GM12878 (cell line): Measurements from ENCODE around the gene H6PD. TPM values are rescaled to one million over a fixed set of nuclear protein-coding genes. Genes with fewer than 3 reads are reported as not detected.

Source experiments
- ATAC-seq: fragments of 200-7000 bp; cut with Tn5 transposase; 3 replicates; pipeline ENCODE4 v1.9.1; 2020; ENCODE audit warnings: mild to moderate bottlenecking, moderate library complexity
- BruUV-seq: library from RNA; stranded (reverse); fragments of 400-500 nt; replicated peaks from 2 replicates; lab custom pipeline; 2021; lab: Mats Ljungman, UMichigan
- CTCF ChIA-PET: fragments of 300-600 bp; sonication (Branson Sonifier 250); formaldehyde crosslinking; extraction: SDS; loops from one replicate; lab custom pipeline; 2021; ENCODE audit warnings: inconsistent platforms; lab: Yijun Ruan, JAX
- POLR2A ChIA-PET: fragments of 350-600 bp; formaldehyde crosslinking; extraction: SDS; loops from one replicate; lab custom pipeline; 2021; ENCODE audit warnings: inconsistent platforms; lab: Charles Lee
- RAD21 ChIA-PET: fragments of 300-600 bp; sonication (Branson Sonifier 250); formaldehyde crosslinking; loops from one replicate; lab custom pipeline; 2023; ENCODE audit warnings: antibody characterized with exemption; ENCODE audit not compliant: unreplicated experiment; lab: Charles Lee
- SMC1A ChIA-PET: fragments of 300-600 bp; sonication (Branson Sonifier 250); formaldehyde crosslinking; loops from one replicate; lab custom pipeline; 2023; ENCODE audit not compliant: unreplicated experiment, uncharacterized antibody; lab: Charles Lee
- DNase-seq: peaks from one replicate; pipeline ENCODE4 v3.0.0-alpha.2; 2011; ENCODE audit warnings: low read depth, low spot score
- FAIRE-seq: peaks from 3 replicates; lab custom pipeline; 2011; peaks lifted over from hg19 to GRCh38; lab: Jason Lieb, UNC
- H2AFZ ChIP-seq: 2 replicates; pipeline ENCODE4 v1.6.0; 2011; ENCODE audit warnings: low read depth, low read length, control low read depth; ENCODE audit not compliant: control insufficient read depth
- H3K27ac ChIP-seq: 2 replicates; pipeline ENCODE4 v1.5.1; 2011; ENCODE audit warnings: control low read depth; ENCODE audit not compliant: control insufficient read depth, insufficient read depth
- H3K27me3 ChIP-seq, 2 experiments: replicated peaks in 1 of 2; 2 replicates each; pipeline versions ENCODE4 v1.6.0 to v1.6.1; 2011; ENCODE audit warnings: low read length in 1 of 2; ENCODE audit not compliant: control insufficient read depth in 2 of 2, insufficient read depth in 2 of 2
- H3K36me3 ChIP-seq, 2 experiments: 2 replicates each; pipeline ENCODE4 v1.5.1; 2011; ENCODE audit warnings: low read length in 1 of 2; ENCODE audit not compliant: control insufficient read depth in 2 of 2, insufficient read depth in 2 of 2
- H3K4me1 ChIP-seq: 2 replicates; pipeline ENCODE4 v1.6.1; 2011; ENCODE audit warnings: mild to moderate bottlenecking, low read length, moderate library complexity, mixed read lengths; ENCODE audit not compliant: control insufficient read depth, insufficient read depth
- H3K4me2 ChIP-seq: 2 replicates; pipeline ENCODE4 v1.6.0; 2011; ENCODE audit warnings: control low read depth; ENCODE audit not compliant: control insufficient read depth, insufficient read depth
- H3K4me3 ChIP-seq: fragments of 200-600 bp; sonication (generic); 2 replicates; pipeline ENCODE4 v1.5.1; 2016
- H3K79me2 ChIP-seq: 2 replicates; pipeline ENCODE4 v1.6.0; 2011; ENCODE audit warnings: low read length; ENCODE audit not compliant: control insufficient read depth, insufficient read depth
- H3K9ac ChIP-seq: 2 replicates; pipeline ENCODE4 v1.8.0; 2011; ENCODE audit warnings: low read length, control low read depth, mixed read lengths; ENCODE audit not compliant: control insufficient read depth, insufficient read depth
- H3K9me3 ChIP-seq: replicated peaks from 3 replicates; pipeline ENCODE4 v1.5.1; 2011; ENCODE audit warnings: mild to moderate bottlenecking, low read length; ENCODE audit not compliant: control insufficient read depth, insufficient read depth
- H4K20me1 ChIP-seq: 2 replicates; pipeline ENCODE4 v1.6.0; 2011; ENCODE audit not compliant: control insufficient read depth, insufficient read depth
- CHD2 ChIP-seq: IDR thresholded peaks from 2 replicates; pipeline ENCODE4 v1.6.1; 2011; ENCODE audit warnings: low read depth, low read length, improper control_type of control experiment, borderline replicate concordance
- ESRRA ChIP-seq: IDR thresholded peaks from 2 replicates; pipeline ENCODE4 v1.6.1; 2012; ENCODE audit warnings: mild to moderate bottlenecking, low read length, improper control_type of control experiment
- HCFC1 ChIP-seq: fragments of 150-350 bp; IDR thresholded peaks from 2 replicates; pipeline ENCODE4 v1.6.1; 2014; ENCODE audit warnings: low read length
- KAT2A ChIP-seq: conservative IDR thresholded peaks from 2 replicates; pipeline ENCODE4 v1.6.1; 2011; ENCODE audit warnings: low read depth, low read length; ENCODE audit not compliant: control insufficient read depth
- NBN ChIP-seq: fragments of 450-650 bp; IDR thresholded peaks from 2 replicates; pipeline ENCODE4 v1.6.1; 2016
- RAD51 ChIP-seq: fragments of 450-650 bp; IDR thresholded peaks from 2 replicates; pipeline ENCODE4 v1.6.1; 2016; ENCODE audit warnings: moderate library complexity, mild to moderate bottlenecking, inconsistent platforms
- REST ChIP-seq: IDR thresholded peaks from 2 replicates; pipeline ENCODE4 v1.6.1; 2012; ENCODE audit warnings: mild to moderate bottlenecking, low read depth, low read length
- SREBF1 ChIP-seq: IDR thresholded peaks from 2 replicates; pipeline ENCODE4 v1.6.1; 2012; ENCODE audit warnings: mild to moderate bottlenecking, low read length
- TCF7 ChIP-seq: IDR thresholded peaks from 2 replicates; pipeline ENCODE4 v1.6.1; 2014; ENCODE audit warnings: antibody characterized with exemption, borderline replicate concordance
- ZBTB11 ChIP-seq: fragments of 450-650 bp; formaldehyde crosslinking; IDR thresholded peaks from 2 replicates; pipeline ENCODE4 v1.5.0; 2022; ENCODE audit warnings: mild to moderate bottlenecking, missing genetic modification characterization
- ZNF622 ChIP-seq: fragments of 450-650 bp; IDR thresholded peaks from 2 replicates; pipeline ENCODE4 v1.6.1; 2017; ENCODE audit warnings: mild to moderate bottlenecking, inconsistent platforms
- WGBS: methylation state at CpG from one replicate; pipeline ENCODE4 v1.1.6; 2016; ENCODE audit warnings: low lambda C conversion rate; ENCODE audit not compliant: insufficient replicate concordance, insufficient coverage; ENCODE audit errors: missing lambda C conversion rate; 5-methylcytosine and 5-hydroxymethylcytosine counted together
- in situ Hi-C: fragments of 300-500 bp; cut with MboI; formaldehyde crosslinking; loops from 9 replicates; pipeline ENCODE4 v1.14.3; 2018; ENCODE audit warnings: mixed read lengths
- intact Hi-C: fragments of 100-400 bp; cut with micrococcal nuclease; formaldehyde crosslinking; loops from one replicate; pipeline ENCODE4 v1.14.2; 2022; ENCODE audit not compliant: unreplicated experiment
- polyA plus RNA-seq, 11 experiments: library from polyadenylated mRNA; depleted of rRNA in 4 of 11; unstranded in 6 of 11; stranded (reverse) in 5 of 11; fragments of >200 nt; fragmentation: Nextera tagmentation in 4 of 11; fragmentation: Illumina TruSeq in 1 of 11; extraction: Ambion mirVana in 4 of 11; extraction: Trizol in 1 of 11; gene quantifications; 1 replicate in 1 of 11; 2 replicates in 10 of 11; pipeline versions ENCODE4 v1.2.1 to v1.2.3, GENCODE V29; 2011 to 2016; ENCODE audit warnings: inconsistent platforms in 2 of 11, missing spikeins in 2 of 11, low read depth in 1 of 11
- total RNA-seq, 4 experiments: library from RNA; depleted of rRNA in 3 of 4; stranded (reverse); fragments of >200 nt in 3 of 4; fragmentation: Illumina TruSeq in 1 of 4; extraction: Trizol in 1 of 4; gene quantifications; 2 replicates each; pipeline versions ENCODE4 v1.2.1 to v1.2.3, GENCODE V29; 2013 to 2021
- TF ChIP-seq, protein P1 (sequence below): fragments of 450-650 bp; IDR thresholded peaks from 2 replicates; pipeline ENCODE4 v1.6.1; 2017; ENCODE audit warnings: mild to moderate bottlenecking, moderate library complexity

Gene H6PD
- total and polyA plus RNA-seq, 10 of the 15 experiments (the other 5 are each of a cell fraction or from before 2014, with no cell fraction given), result 1.2 to 20.7 (median 7.7) TPM

DNA sequence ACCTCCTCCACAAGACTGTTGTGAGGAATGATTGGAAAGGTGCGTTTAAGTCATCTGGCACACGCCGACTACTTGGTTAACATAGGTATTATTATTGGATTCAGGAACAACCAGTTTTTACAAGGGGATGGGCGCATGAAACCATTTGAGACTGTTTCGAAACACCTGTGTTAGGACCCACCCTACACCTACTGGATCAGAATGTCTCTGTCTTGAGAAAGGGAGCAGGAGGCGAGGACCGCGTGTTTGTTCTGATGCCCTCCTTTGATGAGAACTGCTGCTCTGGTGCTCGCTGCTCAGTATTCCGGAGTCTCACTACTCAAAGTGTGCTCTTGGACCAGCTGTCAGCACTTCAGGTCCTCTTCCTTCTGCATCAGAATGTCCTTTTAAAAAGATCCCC is 7.3 kb downstream of the H6PD start:
- ChIA-PET CTCF (no interaction called here), SMC1A (no interaction called here), RAD21 (interaction anchor here (0.6 kb wide), 1 partner anchor 604 kb away, joined by 3 read pairs; no protein-coding TSS in a partner anchor), POLR2A (no interaction called here)
- no peak for ATAC-seq
- H3K79me2 ChIP-seq, result no peaks in the 10 kb centered on the region
- WGBS, result 99% methylated on average over 10 of the region's 10 CpGs
- H3K36me3 ChIP-seq, result no peaks in the 10 kb centered on the region; a peak in 1 of 4 replicates
- H3K9me3 ChIP-seq, result no peaks in the 10 kb centered on the region
- H4K20me1 ChIP-seq, result no peaks in the 10 kb centered on the region
- no peak overlapping the region for H3K4me2 ChIP-seq
- H3K27ac ChIP-seq, result no peak overlapping the region
- in situ Hi-C loops, result no loop called here
- DNase-seq, result no peak
- intact Hi-C loops, result loop anchor here (5.0 kb wide), 1 partner anchor 130 kb away; no protein-coding TSS in a partner anchor
- no peaks in the 10 kb centered on the region for H3K27me3 ChIP-seq
- H3K4me1 ChIP-seq, result peaks cover 15% of the 10 kb centered on the region
- H3K4me3 ChIP-seq, result no peak overlapping the region
- no TSS peak for BruUV-seq
- no peak overlapping the region for H2AFZ ChIP-seq
- H3K9ac ChIP-seq, result no peak overlapping the region
- TF ChIP-seq, protein P1, sequence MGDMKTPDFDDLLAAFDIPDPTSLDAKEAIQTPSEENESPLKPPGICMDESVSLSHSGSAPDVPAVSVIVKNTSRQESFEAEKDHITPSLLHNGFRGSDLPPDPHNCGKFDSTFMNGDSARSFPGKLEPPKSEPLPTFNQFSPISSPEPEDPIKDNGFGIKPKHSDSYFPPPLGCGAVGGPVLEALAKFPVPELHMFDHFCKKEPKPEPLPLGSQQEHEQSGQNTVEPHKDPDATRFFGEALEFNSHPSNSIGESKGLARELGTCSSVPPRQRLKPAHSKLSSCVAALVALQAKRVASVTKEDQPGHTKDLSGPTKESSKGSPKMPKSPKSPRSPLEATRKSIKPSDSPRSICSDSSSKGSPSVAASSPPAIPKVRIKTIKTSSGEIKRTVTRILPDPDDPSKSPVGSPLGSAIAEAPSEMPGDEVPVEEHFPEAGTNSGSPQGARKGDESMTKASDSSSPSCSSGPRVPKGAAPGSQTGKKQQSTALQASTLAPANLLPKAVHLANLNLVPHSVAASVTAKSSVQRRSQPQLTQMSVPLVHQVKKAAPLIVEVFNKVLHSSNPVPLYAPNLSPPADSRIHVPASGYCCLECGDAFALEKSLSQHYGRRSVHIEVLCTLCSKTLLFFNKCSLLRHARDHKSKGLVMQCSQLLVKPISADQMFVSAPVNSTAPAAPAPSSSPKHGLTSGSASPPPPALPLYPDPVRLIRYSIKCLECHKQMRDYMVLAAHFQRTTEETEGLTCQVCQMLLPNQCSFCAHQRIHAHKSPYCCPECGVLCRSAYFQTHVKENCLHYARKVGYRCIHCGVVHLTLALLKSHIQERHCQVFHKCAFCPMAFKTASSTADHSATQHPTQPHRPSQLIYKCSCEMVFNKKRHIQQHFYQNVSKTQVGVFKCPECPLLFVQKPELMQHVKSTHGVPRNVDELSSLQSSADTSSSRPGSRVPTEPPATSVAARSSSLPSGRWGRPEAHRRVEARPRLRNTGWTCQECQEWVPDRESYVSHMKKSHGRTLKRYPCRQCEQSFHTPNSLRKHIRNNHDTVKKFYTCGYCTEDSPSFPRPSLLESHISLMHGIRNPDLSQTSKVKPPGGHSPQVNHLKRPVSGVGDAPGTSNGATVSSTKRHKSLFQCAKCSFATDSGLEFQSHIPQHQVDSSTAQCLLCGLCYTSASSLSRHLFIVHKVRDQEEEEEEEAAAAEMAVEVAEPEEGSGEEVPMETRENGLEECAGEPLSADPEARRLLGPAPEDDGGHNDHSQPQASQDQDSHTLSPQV, result no peak
- TF ChIP-seq SREBF1, result no peak
- no peak for TF ChIP-seq RAD51
- no peak for TF ChIP-seq TCF7
- TF ChIP-seq ZNF622, result no peak
- no peak for TF ChIP-seq ESRRA
- no peak for TF ChIP-seq CHD2
- TF ChIP-seq NBN, result no peak
- TF ChIP-seq HCFC1, result no peak
- no peak for TF ChIP-seq ZBTB11
- no peak for TF ChIP-seq REST
- no peak for TF ChIP-seq KAT2A
- FAIRE-seq, result no peak
